HUES48 (cell line): Measurements from ENCODE around the gene FZR1.

ENCODE experiments used
- H3K27ac ChIP-seq: one replicate; pipeline ENCODE4 v1.7.0; 2013; ENCODE audit warnings: low read depth, low read length, inconsistent platforms
- H3K27me3 ChIP-seq: 2 replicates; pipeline ENCODE4 v1.6.1; 2013; ENCODE audit warnings: mild to moderate bottlenecking, low read length; ENCODE audit not compliant: control insufficient read depth, insufficient read depth
- H3K36me3 ChIP-seq: 2 replicates; pipeline ENCODE4 v1.6.1; 2013; ENCODE audit warnings: low read length; ENCODE audit not compliant: control insufficient read depth, insufficient read depth
- H3K4me1 ChIP-seq: 2 replicates; pipeline ENCODE4 v1.6.1; 2013; ENCODE audit warnings: mild to moderate bottlenecking, low read length; ENCODE audit not compliant: control insufficient read depth, insufficient read depth
- H3K4me3 ChIP-seq: 2 replicates; pipeline ENCODE4 v1.5.1; 2013; ENCODE audit warnings: mild to moderate bottlenecking, low read depth, low read length
- H3K9ac ChIP-seq: 2 replicates; pipeline ENCODE4 v1.6.1; 2013; ENCODE audit warnings: mild to moderate bottlenecking, low read depth, low read length, moderate library complexity
- H3K9me3 ChIP-seq: 2 replicates; pipeline ENCODE4 v1.6.1; 2013; ENCODE audit warnings: low read length; ENCODE audit not compliant: control insufficient read depth, insufficient read depth

Gene FZR1

DNA sequence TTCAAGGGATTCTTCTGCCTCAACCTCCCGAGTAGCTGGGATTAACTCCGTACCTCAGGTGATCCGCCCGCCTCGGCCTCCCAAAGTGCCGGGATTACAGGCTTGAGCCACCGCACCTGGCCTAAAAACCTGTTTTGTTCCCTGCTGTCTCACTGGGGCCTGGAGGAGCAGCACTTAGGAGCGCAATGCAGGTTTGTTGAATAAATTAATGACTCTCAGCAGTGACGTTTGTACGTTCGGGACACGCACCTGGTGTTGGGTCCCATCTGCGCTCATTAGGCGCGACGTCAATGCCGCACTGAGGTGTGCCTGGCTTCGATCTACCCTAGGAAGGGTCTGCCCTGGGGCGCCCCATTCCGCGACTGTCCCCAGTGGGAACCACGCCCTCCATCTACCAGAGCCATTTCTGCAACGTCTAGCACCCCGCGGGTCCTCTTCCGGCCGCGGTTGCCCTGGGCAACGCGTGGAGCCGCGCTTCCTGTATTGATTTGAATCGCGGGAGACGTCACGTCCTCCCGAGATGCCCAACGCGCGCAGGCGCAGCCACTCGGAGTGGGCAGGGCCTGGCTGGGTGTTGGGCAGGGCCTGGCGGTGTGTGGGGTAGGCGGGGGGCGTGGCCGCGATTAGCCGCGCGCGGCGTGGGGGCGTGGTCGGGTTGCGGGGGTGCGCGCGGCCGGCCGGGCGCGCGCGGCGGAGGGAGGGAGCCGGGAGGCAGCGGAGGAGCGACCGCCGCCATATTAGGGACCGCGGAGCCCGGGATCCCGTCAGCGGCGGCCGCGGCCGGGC is at the start of gene FZR1:
TSS of gene FZR1 (plus strand) at position 714 of the 786 bp plus-strand sequence. CDS start 16,679 bp downstream, outside the sequence.
- no peaks in the 10 kb centered on the region for H3K27me3 ChIP-seq
- peak within 1 kb of the TSS; percentile 77 for H3K4me3 ChIP-seq
- peak within 1 kb of the TSS; percentile 96 for H3K27ac ChIP-seq
- 0 out of 2 replicates have a peak, but pooled peaks cover 2% of the 10 kb centered on the region for H3K4me1 ChIP-seq
- no peaks in the 10 kb centered on the region for H3K9me3 ChIP-seq
- peak within 1 kb of the TSS; percentile 86 for H3K9ac ChIP-seq
- peaks cover 12% of the 10 kb centered on the region for H3K36me3 ChIP-seq

DNA sequence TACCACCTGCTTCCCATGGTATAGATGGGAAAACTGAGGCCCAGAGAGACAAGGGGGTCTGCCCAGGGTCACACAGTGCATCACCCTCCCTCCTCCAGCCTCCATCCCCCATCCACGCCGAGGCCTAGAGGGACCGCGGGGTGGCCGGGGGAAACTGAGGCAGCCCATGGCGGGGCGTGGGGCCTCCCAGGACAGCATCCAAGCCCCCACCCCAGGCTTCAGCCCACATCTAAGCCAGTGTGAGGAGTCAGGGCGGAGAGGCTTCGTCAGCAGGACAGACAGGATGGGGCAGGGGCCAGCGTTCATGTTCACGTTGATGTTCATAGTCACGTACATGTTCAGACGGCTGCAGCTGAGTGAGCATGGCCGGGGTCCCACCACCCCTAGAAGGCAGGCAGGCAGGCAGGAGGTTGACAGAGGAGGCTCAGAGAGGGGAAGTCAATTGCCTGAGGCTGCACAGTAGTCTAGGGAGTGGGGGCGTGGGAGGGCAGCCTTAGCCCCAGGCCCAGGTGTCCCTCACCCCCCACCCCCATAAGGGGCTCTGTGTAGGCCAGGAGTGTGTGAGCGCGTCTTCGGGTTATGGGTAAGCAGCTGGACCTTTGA is 49.1 kb upstream of the FZR1 start:
- H3K27ac ChIP-seq: no peak overlapping the region
- H3K9me3 ChIP-seq: no peaks in the 10 kb centered on the region
- H3K27me3 ChIP-seq: peaks cover 43% of the 10 kb centered on the region
- no peaks in the 10 kb centered on the region for H3K36me3 ChIP-seq
- H3K4me1 ChIP-seq: peaks cover 12% of the 10 kb centered on the region; the same call in 1 of the 2 replicates
- H3K9ac ChIP-seq: no peak overlapping the region
- H3K4me3 ChIP-seq: no peak overlapping the region

DNA sequence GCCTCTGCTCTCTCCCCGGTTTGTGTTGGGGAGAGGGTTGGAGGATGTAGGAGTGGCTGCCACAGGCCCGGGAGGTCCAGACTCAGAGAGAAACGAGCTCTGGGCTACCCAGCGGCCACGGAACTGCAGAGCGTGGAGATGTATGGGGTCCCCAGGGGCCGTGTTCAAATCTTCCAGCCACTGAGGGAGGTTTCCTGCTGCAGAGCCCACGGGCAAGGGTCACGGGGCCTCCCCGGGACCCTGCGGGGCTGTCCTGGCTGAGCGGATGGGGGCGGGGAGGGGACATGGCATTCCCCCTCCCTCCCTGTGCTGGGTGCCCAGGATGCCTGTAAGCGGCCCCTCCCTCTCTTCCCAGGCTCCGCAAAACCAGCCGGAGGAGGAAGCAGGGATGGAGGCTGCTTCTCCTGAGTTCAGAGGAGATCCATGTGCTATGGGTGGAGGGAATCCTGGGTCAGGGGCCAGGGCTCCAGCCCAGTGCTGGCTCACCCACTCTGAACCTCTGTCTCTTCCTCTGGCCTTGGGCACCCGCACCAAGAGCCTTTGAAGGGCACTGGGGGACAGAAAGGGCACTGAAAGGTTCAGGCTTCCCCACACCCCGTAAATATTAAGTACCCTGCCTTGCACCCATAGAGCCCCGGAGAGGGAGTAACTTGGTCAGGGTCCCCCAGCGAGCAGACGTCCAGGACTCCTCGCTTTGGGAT is 48.4 kb upstream of the FZR1 start:
- H3K4me1 ChIP-seq: peaks cover 12% of the 10 kb centered on the region; the same call in 1 of the 2 replicates
- no peak overlapping the region for H3K27ac ChIP-seq
- H3K36me3 ChIP-seq: no peaks in the 10 kb centered on the region
- H3K27me3 ChIP-seq: peaks cover 49% of the 10 kb centered on the region
- no peak overlapping the region for H3K9ac ChIP-seq
- H3K9me3 ChIP-seq: no peaks in the 10 kb centered on the region
- H3K4me3 ChIP-seq: no peak overlapping the region

DNA sequence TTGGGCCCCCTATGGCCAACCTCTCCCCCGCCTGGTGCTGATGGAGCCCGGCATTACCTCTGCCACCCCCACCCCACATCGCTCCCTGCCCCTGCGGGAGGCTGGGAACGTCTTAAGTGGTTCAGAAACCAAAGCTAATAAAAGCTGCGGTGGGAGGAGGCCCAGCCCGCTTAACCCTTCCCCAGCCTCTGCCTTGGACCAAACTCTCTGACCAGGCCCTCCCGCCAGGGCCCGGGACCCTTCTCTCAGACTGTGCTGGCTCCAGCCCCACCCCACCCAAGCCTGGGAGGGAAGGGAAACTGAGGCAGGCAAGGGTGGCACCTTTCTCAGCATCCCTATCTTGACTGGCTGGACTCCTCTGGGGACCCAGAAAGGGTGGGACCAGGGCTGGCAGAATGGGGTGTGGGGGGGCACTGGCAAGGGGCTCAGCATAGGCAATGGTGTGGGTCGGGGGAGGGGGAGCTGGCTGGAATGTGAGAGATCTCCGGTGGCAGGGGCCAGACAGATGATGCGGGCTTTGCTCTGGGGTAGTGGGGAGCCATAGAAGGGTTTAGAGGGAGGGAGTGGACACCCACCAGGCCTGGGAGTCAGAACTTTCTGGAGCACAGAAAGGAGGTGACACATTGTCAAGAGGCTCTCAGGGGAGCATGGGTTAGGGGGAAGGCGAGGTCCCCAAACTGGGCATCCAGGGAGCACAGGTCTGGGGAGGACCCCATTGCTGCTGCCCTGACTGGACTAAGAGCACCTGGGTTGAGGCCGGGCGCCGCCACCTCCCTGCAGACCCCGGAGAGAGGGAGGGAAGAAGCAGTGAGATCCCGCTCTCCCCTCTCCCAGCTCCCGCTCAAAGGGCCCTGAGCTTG is 47.7 kb upstream of the FZR1 start:
- Histone ChIP-seq H3K4me3 (0 out of 2 replicates have a peak overlapping the region, but pooled peaks have one; percentile 46), H3K27ac (no peak overlapping the region), H3K9ac (no peak overlapping the region), H3K4me1 (peaks cover 12% of the 10 kb centered on the region; the same call in 1 of the 2 replicates), H3K27me3 (peaks cover 57% of the 10 kb centered on the region), H3K36me3 (no peaks in the 10 kb centered on the region), H3K9me3 (no peaks in the 10 kb centered on the region)

DNA sequence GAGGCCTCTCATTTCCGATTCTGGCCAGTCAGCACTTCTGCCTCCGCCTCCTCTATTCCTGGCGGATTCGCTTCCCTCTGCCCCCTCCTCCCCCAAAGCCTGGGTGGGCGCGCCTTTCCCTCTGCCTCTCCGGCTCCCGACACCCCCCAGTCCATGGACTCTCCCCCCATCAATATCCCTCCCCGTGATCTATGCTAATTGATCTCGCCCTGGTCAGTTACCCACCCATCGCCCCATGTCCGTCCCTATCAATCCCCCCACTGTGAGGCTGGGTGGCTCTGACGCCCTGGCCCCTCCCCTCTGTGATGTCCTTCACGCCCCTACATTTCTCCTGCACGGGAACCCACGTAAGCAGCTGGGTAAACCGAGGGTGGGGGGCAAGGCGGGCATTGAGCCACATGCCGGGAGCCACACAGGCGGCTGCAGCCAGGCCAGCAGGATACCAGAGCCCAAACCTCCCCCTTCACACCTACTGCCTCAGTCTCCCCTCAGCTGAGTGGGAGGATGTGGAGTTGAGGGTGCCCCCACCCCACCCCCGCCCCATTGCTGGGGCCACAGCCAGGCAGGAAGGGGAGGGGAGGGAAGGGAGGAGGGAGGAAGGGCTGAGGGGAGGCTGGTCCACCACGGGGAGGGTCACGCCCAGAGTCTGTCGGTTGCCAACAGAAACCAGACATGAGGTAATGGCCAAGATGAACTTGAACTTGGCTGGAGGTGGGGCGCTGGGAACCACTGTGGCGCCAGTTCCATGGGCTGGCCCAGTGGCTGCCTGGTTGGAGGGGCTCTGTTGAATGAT is 46.8 kb upstream of the FZR1 start:
- peaks cover 65% of the 10 kb centered on the region for H3K27me3 ChIP-seq
- H3K4me3 ChIP-seq: peak overlapping the region; percentile 46
- no peaks in the 10 kb centered on the region for H3K9me3 ChIP-seq
- H3K36me3 ChIP-seq: no peaks in the 10 kb centered on the region
- no peak overlapping the region for H3K27ac ChIP-seq
- H3K4me1 ChIP-seq: peaks cover 12% of the 10 kb centered on the region; the same call in 1 of the 2 replicates
- H3K9ac ChIP-seq: no peak overlapping the region

DNA sequence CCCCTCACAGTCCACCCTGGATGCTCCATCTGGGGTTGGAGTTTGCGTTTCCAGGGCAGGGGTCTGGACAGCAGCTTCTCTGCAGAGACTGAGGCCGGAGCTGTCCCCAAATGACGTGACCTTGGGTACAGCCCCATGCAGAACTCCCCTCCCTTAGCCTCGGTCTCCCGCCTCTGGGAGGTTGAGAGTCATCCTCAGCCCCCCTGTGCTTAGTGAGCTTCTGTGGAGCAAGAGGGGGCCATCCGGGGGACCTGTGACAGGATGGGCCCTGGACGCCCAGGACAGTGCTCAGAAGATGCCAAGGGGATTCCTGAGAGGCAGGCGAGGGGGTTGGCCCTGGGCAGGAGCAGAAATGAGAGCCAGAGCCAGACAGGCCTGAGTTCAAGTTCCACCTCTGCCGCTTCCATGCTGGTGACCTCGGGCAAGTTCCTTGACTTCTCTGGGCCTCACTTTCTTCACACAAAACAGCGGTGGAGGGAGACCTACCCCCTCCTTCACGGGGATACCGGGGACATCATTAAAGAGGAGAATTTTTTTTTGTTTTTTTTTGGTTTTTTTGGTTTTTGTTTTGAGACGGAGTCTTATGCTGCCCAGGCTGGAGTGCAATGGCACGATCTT is 46.0 kb upstream of the FZR1 start:
- H3K9ac ChIP-seq: no peak overlapping the region
- no peaks in the 10 kb centered on the region for H3K36me3 ChIP-seq
- peaks cover 14% of the 10 kb centered on the region; the same call in 1 of the 2 replicates for H3K4me1 ChIP-seq
- peaks cover 72% of the 10 kb centered on the region for H3K27me3 ChIP-seq
- H3K4me3 ChIP-seq: no peak overlapping the region
- H3K9me3 ChIP-seq: no peaks in the 10 kb centered on the region
- no peak overlapping the region for H3K27ac ChIP-seq

DNA sequence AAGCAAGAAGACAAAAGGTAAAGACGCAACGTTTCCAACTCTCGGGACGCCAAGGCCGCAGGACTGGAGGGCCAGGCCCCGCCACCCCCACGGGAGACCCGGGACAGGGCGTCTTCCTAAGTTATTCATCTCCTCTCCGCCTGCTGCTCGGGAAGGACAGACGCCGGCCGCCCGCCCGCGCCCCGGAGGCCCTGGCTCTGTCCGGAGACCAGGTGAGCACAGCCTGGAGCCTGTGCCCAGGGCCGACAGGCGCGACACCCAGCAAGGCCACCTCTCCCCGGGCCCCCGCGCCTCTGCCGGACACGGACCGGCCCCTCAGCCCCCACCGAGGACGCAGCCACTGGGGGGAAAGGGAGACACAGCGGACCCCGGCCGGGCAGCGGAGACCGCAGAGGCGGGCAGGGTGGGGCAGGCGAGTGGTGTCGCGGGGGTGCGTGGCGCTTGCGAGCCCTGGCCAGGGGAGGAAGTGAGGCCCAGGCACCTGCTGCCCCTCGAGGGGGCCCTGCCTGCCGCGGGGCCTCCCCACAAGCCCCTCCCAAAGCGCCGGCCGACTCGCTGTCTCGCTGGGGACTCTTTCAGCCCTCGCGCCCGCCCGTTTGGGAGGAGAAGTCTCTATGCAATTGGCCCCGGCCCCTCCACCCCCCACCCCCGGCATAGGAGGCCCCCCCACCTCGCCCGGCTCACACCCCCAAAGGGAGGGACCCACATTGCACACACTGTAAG is 43.0 kb upstream of the FZR1 start:
- peaks cover 76% of the 10 kb centered on the region for H3K27me3 ChIP-seq
- no peak overlapping the region for H3K27ac ChIP-seq
- H3K36me3 ChIP-seq: no peaks in the 10 kb centered on the region
- H3K4me3 ChIP-seq: peak overlapping the region; percentile 40; the same call in 1 of the 2 replicates
- H3K9me3 ChIP-seq: no peaks in the 10 kb centered on the region
- H3K4me1 ChIP-seq: peaks cover 9% of the 10 kb centered on the region; the same call in 1 of the 2 replicates
- no peak overlapping the region for H3K9ac ChIP-seq

DNA sequence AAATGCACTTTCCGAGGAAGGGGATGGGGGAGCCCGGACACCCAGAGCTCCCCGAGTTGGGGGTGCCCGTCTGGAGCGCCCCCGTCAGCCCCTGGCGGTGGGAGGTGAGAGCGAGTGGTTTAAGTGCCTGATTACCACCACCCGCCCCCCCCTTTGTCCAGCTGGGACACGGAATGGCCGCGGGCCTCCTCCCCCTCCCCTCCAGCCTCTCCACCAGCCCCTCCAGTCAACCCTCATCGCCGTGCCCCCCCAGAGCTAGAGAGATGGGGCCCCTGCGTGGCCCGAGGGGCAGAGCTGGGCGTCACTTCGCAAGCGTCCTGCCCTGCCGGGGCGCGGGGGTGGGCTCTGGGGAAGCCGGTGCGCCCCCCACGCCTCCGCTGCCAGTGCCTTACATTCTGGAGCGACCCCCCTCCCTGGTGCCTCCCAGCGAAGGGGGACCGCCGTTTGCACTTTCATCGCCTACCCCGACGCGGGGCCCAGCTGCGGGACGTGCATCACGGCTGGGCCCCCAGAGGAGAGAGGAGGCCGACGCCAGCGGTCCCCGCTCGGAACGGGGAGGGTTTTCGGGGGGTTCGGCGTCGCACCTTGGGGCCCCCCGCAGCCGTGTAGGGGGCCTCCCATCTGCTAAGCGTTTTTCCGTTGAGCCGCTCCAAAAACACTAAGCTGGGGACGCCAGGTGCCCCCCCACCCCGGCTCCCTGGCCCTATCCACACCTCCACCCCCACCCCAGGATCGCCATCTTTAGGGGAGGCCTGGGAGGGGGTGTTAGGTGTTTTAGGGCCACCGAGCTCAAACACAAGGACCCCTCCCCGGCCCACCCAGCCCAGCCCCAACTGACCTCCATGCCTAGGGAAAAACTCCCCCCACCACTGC is 42.2 kb upstream of the FZR1 start:
- Histone ChIP-seq H3K27me3 (peaks cover 68% of the 10 kb centered on the region), H3K4me3 (peak overlapping the region; percentile 48; the same call in 1 of the 2 replicates)

More for the DNA sequence above, 42.2 kb upstream of the FZR1 start:
- no peaks in the 10 kb centered on the region for H3K9me3 ChIP-seq
- peaks cover 7% of the 10 kb centered on the region; the same call in 1 of the 2 replicates for H3K4me1 ChIP-seq
- H3K36me3 ChIP-seq: no peaks in the 10 kb centered on the region
- H3K27ac ChIP-seq: no peak overlapping the region
- H3K9ac ChIP-seq: no peak overlapping the region
